Measurements from ENCODE around the gene TOM1. TPM values are rescaled to one million over a fixed set of nuclear protein-coding genes. Genes with fewer than 3 reads are reported as not detected.
A peak's percentile ranks its signal among the peaks of the same experiment; 100 is the strongest.

Gene TOM1
- total and polyA plus RNA-seq, 9 donors: 25.6 to 34.9 (median 29.8) TPM

DNA sequence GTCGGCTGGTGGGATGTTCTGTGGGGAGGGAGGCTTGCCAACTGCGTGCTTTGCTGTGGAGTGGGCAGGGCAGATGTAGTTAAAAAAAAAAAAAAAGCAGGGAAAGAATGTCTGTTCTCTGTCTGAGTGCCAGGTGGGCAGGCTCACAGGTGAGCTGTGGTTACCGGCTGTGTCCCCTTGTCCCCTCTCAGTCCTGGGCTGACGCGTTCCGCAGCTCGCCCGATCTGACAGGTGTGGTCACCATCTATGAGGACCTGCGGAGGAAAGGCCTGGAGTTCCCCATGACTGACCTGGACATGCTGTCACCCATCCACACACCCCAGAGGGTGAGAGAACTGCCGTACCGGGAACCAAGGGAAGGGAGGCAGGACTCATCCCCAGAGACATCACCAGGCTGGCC, 23.6 kb downstream of the TOM1 start:
- DNase-seq: no peak
- Histone ChIP-seq H3K4me3 (ENCODE audit: low read length) (no peak overlapping the region), H3K9me3 (replicated peaks; ENCODE audit: control insufficient read depth, low read depth, low read length) (no peaks in the 10 kb centered on the region), H3K36me3 (ENCODE audit: control insufficient read depth, insufficient read depth, low read length) (peaks cover 86% of the 10 kb centered on the region), H3K27ac (ENCODE audit: low read length) (no peak overlapping the region), H3K27me3 (ENCODE audit: control insufficient read depth, insufficient read depth, low read length) (no peaks in the 10 kb centered on the region), H3K4me1 (ENCODE audit: control insufficient read depth, insufficient read depth, low read length) (no peaks in the 10 kb centered on the region)
- 86% methylated on average over 5 of the region's 11 CpGs for WGBS (ENCODE audit: insufficient coverage)

- H3K4me1 ChIP-seq (ENCODE audit: control insufficient read depth, insufficient read depth, low read length): no peaks in the 10 kb centered on the region
- DNase-seq: no peak
- 74% methylated on average over 5 of the region's 5 CpGs for whole genome bisulfite sequencing (ENCODE audit: insufficient coverage)
- H3K36me3 ChIP-seq (ENCODE audit: control insufficient read depth, insufficient read depth, low read length): peaks cover 82% of the 10 kb centered on the region
- no peak overlapping the region for H3K27ac ChIP-seq (ENCODE audit: low read length)
- no peaks in the 10 kb centered on the region for H3K9me3 ChIP-seq (replicated peaks; ENCODE audit: control insufficient read depth, low read depth, low read length)
- no peak overlapping the region for H3K4me3 ChIP-seq (ENCODE audit: low read length)
- H3K27me3 ChIP-seq (ENCODE audit: control insufficient read depth, insufficient read depth, low read length): no peaks in the 10 kb centered on the region
These were observed 24.4 kb downstream of the TOM1 start for GRCh38 chr22:35324067-35324466.

GRCh38 chr22:35324762-35325161, 25.1 kb downstream of the TOM1 start:
- no peaks in the 10 kb centered on the region for H3K9me3 ChIP-seq (replicated peaks; ENCODE audit: control insufficient read depth, low read depth, low read length)
- H3K4me1 ChIP-seq (ENCODE audit: control insufficient read depth, insufficient read depth, low read length): peaks cover under 1% of the 10 kb centered on the region
- H3K27ac ChIP-seq (ENCODE audit: low read length): no peak overlapping the region
- DNase-seq: no peak
- no peak overlapping the region for H3K4me3 ChIP-seq (ENCODE audit: low read length)
- peaks cover 75% of the 10 kb centered on the region for H3K36me3 ChIP-seq (ENCODE audit: control insufficient read depth, insufficient read depth, low read length)
- no peaks in the 10 kb centered on the region for H3K27me3 ChIP-seq (ENCODE audit: control insufficient read depth, insufficient read depth, low read length)
- WGBS (ENCODE audit: insufficient coverage): 75% methylated on average over 1 of the region's 4 CpGs

DNA sequence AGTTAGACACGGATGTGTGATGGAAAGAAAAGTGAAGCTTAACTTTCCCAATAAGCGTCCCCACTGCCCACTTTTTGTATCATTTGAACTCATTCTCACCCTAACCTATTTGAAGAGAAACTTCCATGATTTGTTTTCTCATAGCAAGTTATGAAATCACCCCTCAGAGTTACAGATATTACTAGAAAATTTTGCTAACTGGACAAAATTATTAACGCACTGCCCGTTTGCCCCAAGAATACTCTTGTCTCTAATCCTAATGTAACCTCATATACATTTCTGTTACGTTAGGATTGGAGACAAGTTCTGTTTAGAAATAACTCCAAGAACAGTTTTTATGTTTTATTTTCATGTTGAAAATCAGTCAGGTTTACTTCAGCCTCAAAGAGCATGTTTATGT, 25.5 kb downstream of the TOM1 start:
- no CpG with 5 or more reads among the region's 5 CpGs for WGBS (ENCODE audit: insufficient coverage)
- Histone ChIP-seq H3K9me3 (replicated peaks; ENCODE audit: control insufficient read depth, low read depth, low read length) (no peaks in the 10 kb centered on the region), H3K36me3 (ENCODE audit: control insufficient read depth, insufficient read depth, low read length) (peaks cover 72% of the 10 kb centered on the region), H3K27me3 (ENCODE audit: control insufficient read depth, insufficient read depth, low read length) (no peaks in the 10 kb centered on the region), H3K27ac (ENCODE audit: low read length) (no peak overlapping the region), H3K4me1 (ENCODE audit: control insufficient read depth, insufficient read depth, low read length) (peaks cover 4% of the 10 kb centered on the region), H3K4me3 (ENCODE audit: low read length) (no peak overlapping the region)
- no peak for DNase-seq

GRCh38 chr22:35326854-35327562, 27.3 kb downstream of the TOM1 start:
- no peak overlapping the region for H3K27ac ChIP-seq (ENCODE audit: low read length)
- peaks cover 71% of the 10 kb centered on the region for H3K36me3 ChIP-seq (ENCODE audit: control insufficient read depth, insufficient read depth, low read length)
- 95% methylated on average over 13 of the region's 17 CpGs for WGBS (ENCODE audit: insufficient coverage)
- no peak for DNase-seq
- H3K27me3 ChIP-seq (ENCODE audit: control insufficient read depth, insufficient read depth, low read length): no peaks in the 10 kb centered on the region
- no peaks in the 10 kb centered on the region for H3K9me3 ChIP-seq (replicated peaks; ENCODE audit: control insufficient read depth, low read depth, low read length)
- H3K4me1 ChIP-seq (ENCODE audit: control insufficient read depth, insufficient read depth, low read length): peaks cover 14% of the 10 kb centered on the region
- H3K4me3 ChIP-seq (ENCODE audit: low read length): no peak overlapping the region

GRCh38 chr22:35327690-35328471, 28.2 kb downstream of the TOM1 start:
- DNase-seq: no peak
- H3K27me3 ChIP-seq (ENCODE audit: control insufficient read depth, insufficient read depth, low read length): no peaks in the 10 kb centered on the region
- WGBS (ENCODE audit: insufficient coverage): 93% methylated on average over 9 of the region's 21 CpGs
- H3K27ac ChIP-seq (ENCODE audit: low read length): no peak overlapping the region
- no peaks in the 10 kb centered on the region for H3K9me3 ChIP-seq (replicated peaks; ENCODE audit: control insufficient read depth, low read depth, low read length)
- H3K4me1 ChIP-seq (ENCODE audit: control insufficient read depth, insufficient read depth, low read length): peaks cover 14% of the 10 kb centered on the region
- no peak overlapping the region for H3K4me3 ChIP-seq (ENCODE audit: low read length)
- H3K36me3 ChIP-seq (ENCODE audit: control insufficient read depth, insufficient read depth, low read length): peaks cover 70% of the 10 kb centered on the region

DNA sequence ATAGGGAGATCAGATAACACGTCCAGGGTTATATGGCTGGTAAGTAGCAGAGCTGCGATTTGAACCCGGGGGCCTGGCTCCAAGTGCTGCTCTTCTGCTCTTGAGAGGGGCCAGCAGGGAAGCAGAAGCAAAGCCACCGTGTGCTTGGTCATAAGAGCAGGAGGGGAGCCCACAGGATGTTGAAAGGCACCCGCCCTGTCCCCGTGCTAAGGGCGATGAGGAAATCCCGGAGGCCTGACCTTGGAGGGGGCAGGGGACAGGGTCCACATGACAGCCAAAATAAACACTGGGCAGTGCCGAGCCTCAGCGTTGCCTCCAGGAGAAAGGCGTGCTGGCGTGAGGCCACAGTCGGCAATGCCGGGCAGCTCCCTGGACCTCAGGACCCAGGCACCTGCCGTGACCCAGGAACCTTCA, 28.8 kb downstream of the TOM1 start:
- Histone ChIP-seq H3K27me3 (ENCODE audit: control insufficient read depth, insufficient read depth, low read length) (no peaks in the 10 kb centered on the region), H3K36me3 (ENCODE audit: control insufficient read depth, insufficient read depth, low read length) (peaks cover 70% of the 10 kb centered on the region), H3K4me3 (ENCODE audit: low read length) (no peak overlapping the region), H3K9me3 (replicated peaks; ENCODE audit: control insufficient read depth, low read depth, low read length) (no peaks in the 10 kb centered on the region), H3K4me1 (ENCODE audit: control insufficient read depth, insufficient read depth, low read length) (peaks cover 14% of the 10 kb centered on the region), H3K27ac (ENCODE audit: low read length) (no peak overlapping the region)
- WGBS (ENCODE audit: insufficient coverage): 83% methylated on average over 14 of the region's 15 CpGs
- DNase-seq: no peak

- H3K27me3 ChIP-seq (ENCODE audit: control insufficient read depth, insufficient read depth, low read length): no peaks in the 10 kb centered on the region
- no peak overlapping the region for H3K4me3 ChIP-seq (ENCODE audit: low read length)
- 97% methylated on average over 4 of the region's 12 CpGs for WGBS (ENCODE audit: insufficient coverage)
- H3K9me3 ChIP-seq (replicated peaks; ENCODE audit: control insufficient read depth, low read depth, low read length): no peaks in the 10 kb centered on the region
- H3K36me3 ChIP-seq (ENCODE audit: control insufficient read depth, insufficient read depth, low read length): peaks cover 70% of the 10 kb centered on the region
- no peak for DNase-seq
- H3K27ac ChIP-seq (ENCODE audit: low read length): no peak overlapping the region
- H3K4me1 ChIP-seq (ENCODE audit: control insufficient read depth, insufficient read depth, low read length): peaks cover 18% of the 10 kb centered on the region
These were observed 29.6 kb downstream of the TOM1 start for GRCh38 chr22:35329114-35329847.

DNA sequence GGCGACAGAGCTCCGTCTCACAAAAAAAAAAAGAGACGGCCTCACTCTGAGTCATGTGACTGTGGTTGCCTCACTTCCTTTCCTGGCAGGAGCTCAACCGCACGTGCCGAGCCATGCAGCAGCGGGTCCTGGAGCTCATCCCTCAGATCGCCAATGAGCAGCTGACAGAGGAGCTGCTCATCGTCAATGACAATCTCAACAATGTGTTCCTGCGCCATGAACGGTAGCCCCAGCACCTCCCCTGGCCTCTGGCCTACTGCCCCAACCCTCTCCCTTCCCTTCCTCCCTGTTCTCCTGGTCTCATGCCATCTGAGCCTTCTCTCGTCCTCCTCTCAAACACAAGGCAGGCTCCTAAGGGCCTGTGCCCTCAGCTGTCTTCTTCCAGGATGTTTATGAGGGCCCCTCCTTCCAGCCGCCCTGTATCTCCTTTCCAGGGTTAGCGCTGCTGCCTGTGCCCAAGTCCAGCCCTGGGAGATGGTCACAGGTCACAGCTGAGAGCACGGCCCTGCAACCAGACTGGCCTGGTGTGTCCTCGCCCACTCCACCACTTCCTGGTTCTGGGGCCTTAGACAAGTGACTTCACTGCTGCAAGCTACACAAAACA, 30.7 kb downstream of the TOM1 start:
- peak; percentile 88 for DNase-seq
- no peak overlapping the region for H3K4me3 ChIP-seq (ENCODE audit: low read length)
- H3K9me3 ChIP-seq (replicated peaks; ENCODE audit: control insufficient read depth, low read depth, low read length): no peaks in the 10 kb centered on the region
- peaks cover 18% of the 10 kb centered on the region for H3K4me1 ChIP-seq (ENCODE audit: control insufficient read depth, insufficient read depth, low read length)
- 30% methylated on average over 14 of the region's 16 CpGs for WGBS (ENCODE audit: insufficient coverage)
- H3K27me3 ChIP-seq (ENCODE audit: control insufficient read depth, insufficient read depth, low read length): no peaks in the 10 kb centered on the region
- H3K27ac ChIP-seq (ENCODE audit: low read length): peak overlapping the region; percentile 86
- peaks cover 72% of the 10 kb centered on the region for H3K36me3 ChIP-seq (ENCODE audit: control insufficient read depth, insufficient read depth, low read length)

DNA sequence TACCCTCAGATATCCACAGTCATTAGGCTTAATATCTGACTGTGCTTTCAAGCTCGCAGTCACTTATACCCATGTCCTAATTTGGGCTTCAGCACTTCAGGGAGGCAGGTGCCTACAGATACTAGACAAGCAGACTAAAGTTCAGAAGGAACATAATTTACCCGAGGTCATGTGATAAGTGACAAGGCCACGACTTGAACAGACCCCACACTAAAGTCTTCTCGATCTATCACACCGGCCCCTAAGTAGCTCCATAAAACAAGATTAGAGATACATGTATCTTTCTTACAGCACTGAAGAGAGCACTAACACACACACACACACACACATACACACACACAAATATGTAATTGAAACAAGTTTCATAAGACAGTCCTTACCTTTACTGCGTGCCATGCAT, 32.6 kb downstream of the TOM1 start:
- peaks cover 18% of the 10 kb centered on the region for H3K4me1 ChIP-seq (ENCODE audit: control insufficient read depth, insufficient read depth, low read length)
- 81% methylated on average over 4 of the region's 6 CpGs for WGBS (ENCODE audit: insufficient coverage)

More for the DNA sequence above, 32.6 kb downstream of the TOM1 start:
- H3K9me3 ChIP-seq (replicated peaks; ENCODE audit: control insufficient read depth, low read depth, low read length): no peaks in the 10 kb centered on the region
- H3K27me3 ChIP-seq (ENCODE audit: control insufficient read depth, insufficient read depth, low read length): no peaks in the 10 kb centered on the region
- H3K36me3 ChIP-seq (ENCODE audit: control insufficient read depth, insufficient read depth, low read length): peaks cover 78% of the 10 kb centered on the region
- H3K4me3 ChIP-seq (ENCODE audit: low read length): no peak overlapping the region
- DNase-seq: no peak
- no peak overlapping the region for H3K27ac ChIP-seq (ENCODE audit: low read length)

Data from muscle of leg (tissue), 11 donors.